H9 (cell line): ENCODE measurements around the gene CSTF3. TPM values are rescaled to one million over a fixed set of nuclear protein-coding genes. Genes with fewer than 3 reads are reported as not detected.

ENCODE experiments used
- DNase-seq: peaks from one replicate; pipeline ENCODE4 v3.0.0-alpha.2; 2017
- H2AFZ ChIP-seq: one replicate; pipeline ENCODE4 v1.6.1; 2013; ENCODE audit warnings: mild to moderate bottlenecking, low read length, control low read depth, moderate library complexity
- H2AK5ac ChIP-seq: 2 replicates; pipeline ENCODE4 v1.6.1; 2013; ENCODE audit warnings: low read length, control low read depth, mixed read lengths; ENCODE audit not compliant: insufficient read length
- H2BK120ac ChIP-seq: one replicate; pipeline ENCODE4 v1.6.1; 2013; ENCODE audit warnings: low read depth, mild to moderate bottlenecking, low read length, control low read depth, inconsistent platforms; ENCODE audit not compliant: poor library complexity, severe bottlenecking
- H2BK12ac ChIP-seq: 2 replicates; pipeline ENCODE4 v1.6.1; 2013; ENCODE audit warnings: low read length, control low read depth, mixed read lengths, low read depth; ENCODE audit not compliant: insufficient read length
- H2BK15ac ChIP-seq: 2 replicates; pipeline ENCODE4 v1.6.1; 2013; ENCODE audit warnings: low read depth, low read length, control low read depth
- H2BK20ac ChIP-seq: one replicate; pipeline ENCODE4 v1.6.1; 2013; ENCODE audit warnings: low read depth, mild to moderate bottlenecking, low read length, control low read depth, inconsistent platforms; ENCODE audit not compliant: poor library complexity, severe bottlenecking
- H2BK5ac ChIP-seq: 2 replicates; pipeline ENCODE4 v1.6.1; 2013; ENCODE audit warnings: low read length, control low read depth, mixed read lengths; ENCODE audit not compliant: insufficient read length
- H3K14ac ChIP-seq: 2 replicates; pipeline ENCODE4 v1.6.1; 2013; ENCODE audit warnings: low read length, control low read depth; ENCODE audit not compliant: insufficient read depth
- H3K18ac ChIP-seq: 2 replicates; pipeline ENCODE4 v1.6.1; 2013; ENCODE audit warnings: low read depth, mild to moderate bottlenecking, mixed read lengths, low read length, control low read depth; ENCODE audit not compliant: insufficient read length
- H3K23ac ChIP-seq: 2 replicates; pipeline ENCODE4 v1.6.1; 2013; ENCODE audit warnings: low read length, control low read depth, mixed read lengths, low read depth; ENCODE audit not compliant: insufficient read length
- H3K23me2 ChIP-seq: 2 replicates; pipeline ENCODE4 v1.6.1; 2013; ENCODE audit warnings: low read depth, mild to moderate bottlenecking, mixed read lengths, low read length, control low read depth; ENCODE audit not compliant: insufficient read length, poor library complexity, severe bottlenecking
- H3K27ac ChIP-seq: 2 replicates; pipeline ENCODE4 v1.5.1; 2013; ENCODE audit warnings: low read length, control low read depth, mixed read lengths, low read depth; ENCODE audit not compliant: insufficient read length
- H3K27me3 ChIP-seq: 2 replicates; pipeline ENCODE4 v1.6.1; 2013; ENCODE audit warnings: low read length, control low read depth, inconsistent platforms; ENCODE audit not compliant: insufficient read depth
- H3K4ac ChIP-seq: 2 replicates; pipeline ENCODE4 v1.6.1; 2013; ENCODE audit warnings: low read depth, mild to moderate bottlenecking, control low read depth, inconsistent platforms, low read length, moderate library complexity
- H3K4me1 ChIP-seq: 2 replicates; pipeline ENCODE4 v1.6.1; 2013; ENCODE audit warnings: low read length, control low read depth, inconsistent platforms; ENCODE audit not compliant: insufficient read depth
- H3K4me2 ChIP-seq: 2 replicates; pipeline ENCODE4 v1.6.1; 2013; ENCODE audit warnings: low read length, control low read depth, mixed read lengths; ENCODE audit not compliant: insufficient read length, insufficient read depth
- H3K56ac ChIP-seq: 2 replicates; pipeline ENCODE4 v1.6.1; 2013; ENCODE audit warnings: low read depth, mild to moderate bottlenecking, mixed read lengths, low read length, control low read depth; ENCODE audit not compliant: insufficient read length
- H3K79me1 ChIP-seq: 2 replicates; pipeline ENCODE4 v1.6.1; 2013; ENCODE audit warnings: low read depth, mild to moderate bottlenecking, moderate library complexity, low read length, control low read depth, inconsistent platforms; ENCODE audit not compliant: insufficient read depth, poor library complexity, severe bottlenecking
- H3K79me2 ChIP-seq: 2 replicates; pipeline ENCODE4 v1.6.1; 2013; ENCODE audit warnings: low read length, control low read depth, inconsistent platforms; ENCODE audit not compliant: insufficient read depth
- H3K9ac ChIP-seq: 2 replicates; pipeline ENCODE4 v1.6.1; 2013; ENCODE audit warnings: low read length, control low read depth, mixed read lengths; ENCODE audit not compliant: insufficient read length; ENCODE audit errors: extremely low read depth
- H3K9me3 ChIP-seq: one replicate; pipeline ENCODE4 v1.6.1; 2013; ENCODE audit warnings: low read depth, low read length, inconsistent platforms; ENCODE audit not compliant: control insufficient read depth
- H3T11ph ChIP-seq: one replicate; pipeline ENCODE4 v1.6.1; 2013; ENCODE audit warnings: mild to moderate bottlenecking, low read length, control low read depth, inconsistent platforms
- H4K20me1 ChIP-seq: one replicate; pipeline ENCODE4 v1.6.1; 2013; ENCODE audit not compliant: control insufficient read depth, insufficient read length, insufficient read depth
- H4K5ac ChIP-seq: 2 replicates; pipeline ENCODE4 v1.6.1; 2013; ENCODE audit warnings: low read depth, mild to moderate bottlenecking, mixed read lengths, low read length, control low read depth; ENCODE audit not compliant: insufficient read length
- H4K8ac ChIP-seq: replicated peaks from 2 replicates; pipeline ENCODE4 v1.6.1; 2013; ENCODE audit warnings: low read length, control low read depth, mixed read lengths, low read depth; ENCODE audit not compliant: insufficient read length
- H4K91ac ChIP-seq: 2 replicates; pipeline ENCODE4 v1.6.1; 2013; ENCODE audit warnings: low read depth, mild to moderate bottlenecking, moderate library complexity, mixed read lengths, low read length, control low read depth; ENCODE audit not compliant: insufficient read length
- H3K27ac Mint-ChIP-seq, 3 experiments: 2 replicates in 2 of 3; 3 replicates in 1 of 3; pipeline ENCODE4 v1.8.0; 2020 to 2021; ENCODE audit warnings: mixed read lengths in 3 of 3, mild to moderate bottlenecking in 1 of 3, moderate library complexity in 1 of 3
- H3K27me3 Mint-ChIP-seq: 2 replicates; pipeline ENCODE4 v1.8.0; 2021; ENCODE audit warnings: low read depth, mild to moderate bottlenecking, moderate library complexity, mixed read lengths
- H3K36me3 Mint-ChIP-seq, 3 experiments: 2 replicates in 2 of 3; 3 replicates in 1 of 3; pipeline ENCODE4 v1.8.0; 2020 to 2021; ENCODE audit warnings: low read depth in 3 of 3, mixed read lengths in 3 of 3; ENCODE audit not compliant: insufficient read depth in 1 of 3
- H3K4me1 Mint-ChIP-seq, 2 experiments: 2 replicates each; pipeline ENCODE4 v1.8.0; 2020; ENCODE audit warnings: mixed read lengths in 2 of 2
- H3K4me3 Mint-ChIP-seq, 2 experiments: 2 replicates in 1 of 2; 3 replicates in 1 of 2; pipeline ENCODE4 v1.8.0; 2020 to 2021; ENCODE audit warnings: mild to moderate bottlenecking in 2 of 2, mixed read lengths in 2 of 2, moderate library complexity in 1 of 2
- H3K9me3 Mint-ChIP-seq, 2 experiments: 2 replicates in 1 of 2; 3 replicates in 1 of 2; pipeline ENCODE4 v1.8.0; 2020; ENCODE audit warnings: mild to moderate bottlenecking in 2 of 2, mixed read lengths in 2 of 2, moderate library complexity in 1 of 2
- WGBS: extraction: QIAGEN DNeasy Blood & Tissue Kit; methylation state at CpG from one replicate; pipeline ENCODE4 v1.1.7; 2013; ENCODE audit warnings: missing lambda C conversion rate, low lambda C conversion rate, mixed read lengths; ENCODE audit not compliant: insufficient read length; ENCODE audit errors: extremely low coverage; 5-methylcytosine and 5-hydroxymethylcytosine counted together
- total RNA-seq: library from RNA; stranded (reverse); gene quantifications from 2 replicates; pipeline ENCODE4 v1.2.1, GENCODE V29; 2021
- TF ChIP-seq, protein P1 (sequence below): fragments of 200-600 bp; sonication (generic); conservative IDR thresholded peaks from 3 replicates; pipeline ENCODE4 v1.8.0; 2021; ENCODE audit warnings: antibody characterized with exemption, mild to moderate bottlenecking

The CSTF3 gene
- total RNA-seq, 1 experiment from 2014 or later = 41.5 TPM

DNA sequence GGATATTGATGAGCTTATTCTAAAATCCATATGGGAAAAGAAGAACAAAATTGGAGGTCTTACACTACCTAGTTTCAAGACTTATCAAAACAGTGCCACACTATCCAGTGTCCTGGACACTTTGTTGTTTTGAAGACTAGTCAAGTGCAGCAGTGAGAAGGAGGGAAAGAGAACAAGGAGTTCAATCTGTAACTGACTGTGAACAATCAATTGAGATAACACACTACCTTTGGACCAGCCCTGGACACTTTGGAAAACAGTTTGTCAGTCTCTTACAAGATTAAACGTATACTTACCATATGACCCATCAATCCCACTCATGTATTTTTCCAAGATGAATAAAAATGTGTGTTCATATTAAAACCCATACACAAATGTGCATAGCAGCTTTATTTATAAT, 10.0 kb upstream of the CSTF3 start:
- no peak overlapping the region for H2BK120ac ChIP-seq
- H4K91ac ChIP-seq = no peak overlapping the region
- no peak overlapping the region for H3K4ac ChIP-seq
- H2AFZ ChIP-seq = no peak overlapping the region
- H3K27me3 Mint-ChIP-seq = no peaks in the 10 kb centered on the region
- DNase-seq = no peak
- no peak overlapping the region for H2BK20ac ChIP-seq
- no peaks in the 10 kb centered on the region for H3K79me1 ChIP-seq
- no CpG with 5 or more reads among the region's 1 CpG for WGBS
- no peak overlapping the region for H2AK5ac ChIP-seq
- H3K18ac ChIP-seq = no peak overlapping the region
- H4K5ac ChIP-seq = no peak overlapping the region
- no peaks in the 10 kb centered on the region for H3K4me1 ChIP-seq
- H4K8ac ChIP-seq = no peak overlapping the region
- H2BK15ac ChIP-seq = no peak overlapping the region
- no peaks in the 10 kb centered on the region for H3K27me3 ChIP-seq
- no peak overlapping the region for H3T11ph ChIP-seq
- no peak overlapping the region for H3K56ac ChIP-seq
- H3K9me3 Mint-ChIP-seq = no peaks in the 10 kb centered on the region
- no peak overlapping the region for H2BK12ac ChIP-seq
- no peak overlapping the region for H3K27ac ChIP-seq
- no peaks in the 10 kb centered on the region for H3K23me2 ChIP-seq
- no peaks in the 10 kb centered on the region for H4K20me1 ChIP-seq
- H3K23ac ChIP-seq = no peak overlapping the region
- H3K79me2 ChIP-seq = no peaks in the 10 kb centered on the region
- peaks cover 6 to 7% of the 10 kb centered on the region in 2 experiments for H3K4me1 Mint-ChIP-seq
- TF ChIP-seq, protein P1, sequence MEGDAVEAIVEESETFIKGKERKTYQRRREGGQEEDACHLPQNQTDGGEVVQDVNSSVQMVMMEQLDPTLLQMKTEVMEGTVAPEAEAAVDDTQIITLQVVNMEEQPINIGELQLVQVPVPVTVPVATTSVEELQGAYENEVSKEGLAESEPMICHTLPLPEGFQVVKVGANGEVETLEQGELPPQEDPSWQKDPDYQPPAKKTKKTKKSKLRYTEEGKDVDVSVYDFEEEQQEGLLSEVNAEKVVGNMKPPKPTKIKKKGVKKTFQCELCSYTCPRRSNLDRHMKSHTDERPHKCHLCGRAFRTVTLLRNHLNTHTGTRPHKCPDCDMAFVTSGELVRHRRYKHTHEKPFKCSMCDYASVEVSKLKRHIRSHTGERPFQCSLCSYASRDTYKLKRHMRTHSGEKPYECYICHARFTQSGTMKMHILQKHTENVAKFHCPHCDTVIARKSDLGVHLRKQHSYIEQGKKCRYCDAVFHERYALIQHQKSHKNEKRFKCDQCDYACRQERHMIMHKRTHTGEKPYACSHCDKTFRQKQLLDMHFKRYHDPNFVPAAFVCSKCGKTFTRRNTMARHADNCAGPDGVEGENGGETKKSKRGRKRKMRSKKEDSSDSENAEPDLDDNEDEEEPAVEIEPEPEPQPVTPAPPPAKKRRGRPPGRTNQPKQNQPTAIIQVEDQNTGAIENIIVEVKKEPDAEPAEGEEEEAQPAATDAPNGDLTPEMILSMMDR = no peak
- no peak overlapping the region for H3K4me2 ChIP-seq
- no peak overlapping the region for H3K14ac ChIP-seq
- no peaks in the 10 kb centered on the region for H3K9me3 ChIP-seq
- H3K27ac Mint-ChIP-seq = no peak overlapping the region
- H3K36me3 Mint-ChIP-seq = 0 out of 7 replicates have a peak, but pooled peaks cover 0 to 2% (median 2%) of the 10 kb centered on the region in 3 experiments
- H3K9ac ChIP-seq = no peak overlapping the region
- H3K4me3 Mint-ChIP-seq = no peak overlapping the region
- H2BK5ac ChIP-seq = no peak overlapping the region
